H1 (cell line): ENCODE data around the gene ABCD4. TPM values are rescaled to one million over a fixed set of nuclear protein-coding genes. Genes with fewer than 3 reads are reported as not detected.

Experiments used
- CTCF ChIA-PET: fragments of 300-600 bp; sonication (Branson Sonifier 250); formaldehyde crosslinking; loops from one replicate; lab custom pipeline; 2021; ENCODE audit not compliant: partially characterized antibody; lab: Charles Lee
- POLR2A ChIA-PET: fragments of 300-600 bp; sonication (Branson Sonifier 250); formaldehyde crosslinking; loops from one replicate; lab custom pipeline; 2021; ENCODE audit warnings: inconsistent platforms; ENCODE audit not compliant: partially characterized antibody; lab: Charles Lee
- DNase-seq, 2 experiments: peaks; one replicate each; pipeline versions ENCODE4 v3.0.0 to v3.0.0-alpha.2; 2010 to 2022; ENCODE audit warnings: low spot score in 2 of 2, low read depth in 1 of 2, mixed read lengths in 1 of 2
- FAIRE-seq: peaks from 2 replicates; lab custom pipeline; 2011; peaks lifted over from hg19 to GRCh38; lab: Jason Lieb, UNC
- H2AFZ ChIP-seq: 2 replicates; pipeline ENCODE4 v1.8.1; 2012; ENCODE audit warnings: low read length, inconsistent platforms
- H2AK5ac ChIP-seq: 2 replicates; pipeline ENCODE4 v1.6.1; 2013; ENCODE audit warnings: low read depth, low read length
- H2BK120ac ChIP-seq: replicated peaks from 2 replicates; pipeline ENCODE3; 2013; ENCODE audit warnings: low read depth, low read length, inconsistent platforms
- H2BK12ac ChIP-seq: 2 replicates; pipeline ENCODE4 v1.6.1; 2013; ENCODE audit warnings: low read depth, low read length
- H2BK15ac ChIP-seq: 2 replicates; pipeline ENCODE4 v1.6.1; 2013; ENCODE audit warnings: low read length
- H2BK20ac ChIP-seq: 2 replicates; pipeline ENCODE4 v1.6.1; 2013; ENCODE audit warnings: low read length
- H2BK5ac ChIP-seq: 2 replicates; pipeline ENCODE4 v1.6.1; 2013; ENCODE audit warnings: low read depth, low read length
- H3K14ac ChIP-seq: 2 replicates; pipeline ENCODE4 v1.6.1; 2013; ENCODE audit warnings: inconsistent platforms; ENCODE audit not compliant: insufficient read length
- H3K18ac ChIP-seq: 2 replicates; pipeline ENCODE4 v1.6.1; 2013; ENCODE audit warnings: low read length; ENCODE audit errors: extremely low read depth
- H3K23ac ChIP-seq: 2 replicates; pipeline ENCODE4 v1.6.1; 2013; ENCODE audit warnings: inconsistent platforms; ENCODE audit not compliant: insufficient read length
- H3K23me2 ChIP-seq: 2 replicates; pipeline ENCODE4 v1.6.1; 2013; ENCODE audit warnings: low read depth, low read length
- H3K27ac ChIP-seq: 2 replicates; pipeline ENCODE4 v1.6.1; 2011; ENCODE audit warnings: low read depth, low read length, inconsistent platforms
- H3K27me3 ChIP-seq, 4 experiments: replicated peaks in 1 of 4; 1 replicate in 1 of 4; 2 replicates in 3 of 4; pipeline versions ENCODE4 v1.6.1 to v1.8.1; 2011 to 2013; ENCODE audit warnings: low read length in 3 of 4, mild to moderate bottlenecking in 3 of 4, inconsistent platforms in 2 of 4, mixed read lengths in 2 of 4, moderate library complexity in 1 of 4; ENCODE audit not compliant: control insufficient read depth in 3 of 4, insufficient read depth in 3 of 4; ENCODE audit errors: extremely low read depth in 1 of 4
- H3K36me3 ChIP-seq, 4 experiments: 2 replicates each; pipeline versions ENCODE4 v1.6.1 to v1.8.1; 2011 to 2013; ENCODE audit warnings: mild to moderate bottlenecking in 4 of 4, low read length in 3 of 4, moderate library complexity in 2 of 4, control low read depth in 1 of 4, inconsistent platforms in 1 of 4; ENCODE audit not compliant: insufficient read depth in 4 of 4, control insufficient read depth in 2 of 4
- H3K4ac ChIP-seq: replicated peaks from 2 replicates; pipeline ENCODE3; 2013; ENCODE audit warnings: low read length, low read depth, mixed read lengths, inconsistent platforms; ENCODE audit not compliant: insufficient read length
- H3K4me1 ChIP-seq, 4 experiments: replicated peaks in 1 of 4; 1 replicate in 1 of 4; 2 replicates in 3 of 4; pipeline versions ENCODE4 v1.6.1 to v1.8.1; 2011 to 2013; ENCODE audit warnings: low read length in 3 of 4, inconsistent platforms in 2 of 4, mixed read lengths in 1 of 4; ENCODE audit not compliant: insufficient read depth in 4 of 4, control insufficient read depth in 3 of 4
- H3K4me2 ChIP-seq, 2 experiments: 2 replicates each; pipeline versions ENCODE4 v1.6.1 to v1.8.1; 2011 to 2013; ENCODE audit warnings: low read depth in 2 of 2, low read length in 2 of 2, control low read depth in 1 of 2, inconsistent platforms in 1 of 2, mild to moderate bottlenecking in 1 of 2; ENCODE audit not compliant: insufficient read depth in 1 of 2
- H3K4me3 ChIP-seq, 4 experiments: fragments of 200-600, 300-600 bp in 1 of 4; sonication (generic), shearing (Covaris generic), sonication (Bioruptor Twin) in 1 of 4; 2 replicates each; pipeline versions ENCODE4 v1.5.1 to v1.8.1; 2011 to 2016; ENCODE audit warnings: low read length in 4 of 4, low read depth in 3 of 4, control low read depth in 2 of 4, inconsistent platforms in 2 of 4, mild to moderate bottlenecking in 2 of 4, mixed read lengths in 1 of 4, moderate library complexity in 1 of 4; ENCODE audit not compliant: insufficient read depth in 2 of 4; ENCODE audit errors: extremely low read depth in 1 of 4
- H3K56ac ChIP-seq: replicated peaks from 2 replicates; pipeline ENCODE3; 2013; ENCODE audit warnings: low read depth, mild to moderate bottlenecking, mixed read lengths, low read length, inconsistent platforms; ENCODE audit not compliant: insufficient read length
- H3K79me1 ChIP-seq: 2 replicates; pipeline ENCODE4 v1.6.1; 2013; ENCODE audit warnings: low read depth, low read length, control low read depth
- H3K79me2 ChIP-seq, 2 experiments: 2 replicates each; pipeline versions ENCODE4 v1.6.1 to v1.8.1; 2012 to 2013; ENCODE audit warnings: low read length in 2 of 2, mild to moderate bottlenecking in 2 of 2, inconsistent platforms in 1 of 2; ENCODE audit not compliant: insufficient read depth in 2 of 2, control insufficient read depth in 1 of 2
- H3K9ac ChIP-seq, 4 experiments: replicated peaks in 1 of 4; 1 replicate in 1 of 4; 2 replicates in 3 of 4; pipeline versions ENCODE4 v1.6.1 to v1.8.1; 2011 to 2013; ENCODE audit warnings: low read depth in 3 of 4, low read length in 3 of 4, control low read depth in 2 of 4, mild to moderate bottlenecking in 2 of 4, moderate library complexity in 2 of 4, inconsistent platforms in 1 of 4; ENCODE audit errors: extremely low read depth in 1 of 4
- H3K9me3 ChIP-seq, 2 experiments: 2 replicates each; pipeline versions ENCODE4 v1.6.1 to v1.8.1; 2012 to 2013; ENCODE audit warnings: mild to moderate bottlenecking in 2 of 2, moderate library complexity in 2 of 2, control low read depth in 1 of 2, inconsistent platforms in 1 of 2, low read depth in 1 of 2, low read length in 1 of 2, mixed read lengths in 1 of 2; ENCODE audit not compliant: insufficient read depth in 2 of 2
- H4K20me1 ChIP-seq, 2 experiments: replicated peaks in 1 of 2; 2 replicates each; pipeline versions ENCODE3 to v1.8.1; 2011 to 2013; ENCODE audit warnings: inconsistent platforms in 2 of 2, low read length in 2 of 2, mild to moderate bottlenecking in 1 of 2; ENCODE audit not compliant: insufficient read depth in 2 of 2, control insufficient read depth in 1 of 2
- H4K5ac ChIP-seq: 2 replicates; pipeline ENCODE4 v1.6.1; 2013; ENCODE audit warnings: low read length, low read depth, mixed read lengths, inconsistent platforms; ENCODE audit not compliant: insufficient read length
- H4K8ac ChIP-seq: 2 replicates; pipeline ENCODE4 v1.8.0; 2013; ENCODE audit warnings: mild to moderate bottlenecking, moderate library complexity, low read length, inconsistent platforms; ENCODE audit not compliant: insufficient read depth; ENCODE audit errors: extremely low read depth
- H4K91ac ChIP-seq: replicated peaks from 2 replicates; pipeline ENCODE3; 2013; ENCODE audit warnings: low read length, mixed read lengths, inconsistent platforms; ENCODE audit not compliant: insufficient read length
- ASH2L ChIP-seq: fragments of 200-600, 300-600 bp; sonication (generic); IDR thresholded peaks from one replicate; pipeline ENCODE4 v1.7.1; 2017; ENCODE audit warnings: low read length
- GTF2F1 ChIP-seq: IDR thresholded peaks from 2 replicates; pipeline ENCODE4 v1.6.1; 2012; ENCODE audit warnings: low read depth, low read length, improper control_type of control experiment, borderline replicate concordance
- HDAC6 ChIP-seq: IDR thresholded peaks from one replicate; pipeline ENCODE4 v1.7.1; 2012; ENCODE audit warnings: low read depth, mild to moderate bottlenecking, inconsistent platforms, low read length, moderate library complexity
- JUN ChIP-seq: IDR thresholded peaks from 2 replicates; pipeline ENCODE4 v1.6.1; 2011; ENCODE audit warnings: low read depth, mild to moderate bottlenecking, improper control_type of control experiment, low read length
- KDM1A ChIP-seq: fragments of 200-600, 300-600 bp; sonication (generic); IDR thresholded peaks from 2 replicates; pipeline ENCODE4 v1.7.1; 2016; ENCODE audit warnings: mild to moderate bottlenecking, low read length, borderline replicate concordance
- MAFK ChIP-seq: IDR thresholded peaks from 2 replicates; pipeline ENCODE4 v1.6.1; 2012; ENCODE audit warnings: low read depth, mild to moderate bottlenecking, improper control_type of control experiment, low read length
- NRF1 ChIP-seq: IDR thresholded peaks from 2 replicates; pipeline ENCODE4 v1.6.1; 2011; ENCODE audit warnings: mild to moderate bottlenecking, low read depth, low read length, improper control_type of control experiment
- PHF8 ChIP-seq: fragments of 200-600 bp; sonication (generic); conservative IDR thresholded peaks from 2 replicates; pipeline ENCODE4 v1.7.1; 2012; ENCODE audit warnings: low read depth, mild to moderate bottlenecking, inconsistent platforms, low read length, moderate library complexity
- RXRA ChIP-seq: IDR thresholded peaks from 2 replicates; pipeline ENCODE4 v1.6.1; 2011; ENCODE audit warnings: low read depth, mild to moderate bottlenecking, low read length, moderate library complexity; ENCODE audit not compliant: insufficient read depth
- SIRT6 ChIP-seq: IDR thresholded peaks from one replicate; pipeline ENCODE4 v1.7.1; 2012; ENCODE audit warnings: low read length, inconsistent platforms
- SP4 ChIP-seq: IDR thresholded peaks from 2 replicates; pipeline ENCODE4 v1.6.1; 2012; ENCODE audit warnings: low read length, inconsistent platforms
- SRF ChIP-seq: IDR thresholded peaks from 2 replicates; pipeline ENCODE4 v1.6.1; 2011; ENCODE audit warnings: mild to moderate bottlenecking, low read depth, low read length, moderate library complexity
- TBP ChIP-seq: IDR thresholded peaks from 2 replicates; pipeline ENCODE4 v1.6.1; 2011; ENCODE audit warnings: low read depth, low read length, improper control_type of control experiment
- ZNF274 ChIP-seq: IDR thresholded peaks from 2 replicates; pipeline ENCODE4 v1.7.0; 2012; ENCODE audit warnings: low read length, borderline replicate concordance; ENCODE audit errors: extremely low read depth
- WGBS, 2 experiments: shearing (Covaris generic) in 1 of 2; methylation state at CpG; one replicate each; pipeline versions ENCODE4 v1.1.6 to v1.1.7; 2013 to 2015; ENCODE audit warnings: low lambda C conversion rate in 2 of 2, mixed read lengths in 2 of 2, inconsistent platforms in 1 of 2, low coverage in 1 of 2, missing lambda C conversion rate in 1 of 2; ENCODE audit not compliant: insufficient replicate concordance in 2 of 2, insufficient coverage in 1 of 2, insufficient read length in 1 of 2; ENCODE audit errors: extremely low coverage in 1 of 2, missing lambda C conversion rate in 1 of 2; 5-methylcytosine and 5-hydroxymethylcytosine counted together
- polyA plus RNA-seq, 7 experiments: library from polyadenylated mRNA; depleted of rRNA in 3 of 7; stranded (reverse) in 5 of 7; unstranded in 2 of 7; fragments of >200 nt in 5 of 7; fragments of 200-250 nt in 2 of 7; gene quantifications; 1 replicate in 5 of 7; 2 replicates in 1 of 7; 4 replicates in 1 of 7; pipeline versions ENCODE4 v1.2.1 to v1.2.3, GENCODE V29; 2011 to 2013; ENCODE audit warnings: missing spikeins in 2 of 7, mixed read lengths in 2 of 7
- total RNA-seq: library from RNA; stranded (reverse); fragmentation: NEBNext Ultra II Directional; extraction: Animal tissue kit (Norgen Biotek cat#: 25700); gene quantifications from 2 replicates; pipeline ENCODE4 v1.2.1, GENCODE V29; 2021

ABCD4 gene
- total and polyA plus RNA-seq, 2 of the 8 experiments (the other 6 are each of a cell fraction or from before 2014, with no cell fraction given), result 47.9 to 97.7 TPM

- 91% methylated on average over 29 of the region's 29 CpGs; no CpG with 5 or more reads in 1 of the 2 experiments for WGBS, 2 experiments
- H3K79me1 ChIP-seq, result no peaks in the 10 kb centered on the region
- H2AK5ac ChIP-seq, result no peak overlapping the region
- FAIRE-seq, result no peak
- no peak overlapping the region for H4K5ac ChIP-seq
- H3K18ac ChIP-seq, result no peak overlapping the region
- no peak overlapping the region for H3K27ac ChIP-seq
- H3K4me1 ChIP-seq, result no peaks in the 10 kb centered on the region; a peak in 1 of 7 replicates
- no peak overlapping the region for H3K23ac ChIP-seq
- H3K4me3 ChIP-seq, result no peak overlapping the region
- no peak overlapping the region for H3K9ac ChIP-seq
- no peak overlapping the region for H3K14ac ChIP-seq
- no peaks in the 10 kb centered on the region for H3K36me3 ChIP-seq
- H3K27me3 ChIP-seq, result peaks cover 3 to 18% (median 17%) of the 10 kb centered on the region in 4 experiments
- H3K9me3 ChIP-seq, result no peaks in the 10 kb centered on the region
- no peak overlapping the region for H3K4ac ChIP-seq
- H2BK120ac ChIP-seq, result no peak overlapping the region
- peaks cover 8% of the 10 kb centered on the region; the same call in 1 of the 2 replicates for H3K23me2 ChIP-seq
- H3K4me2 ChIP-seq, result no peak overlapping the region
- CTCF ChIA-PET, result interaction anchor here (0.7 to 9.9 kb wide), 5 partner anchors 18 to 145 kb away, joined by 3 to 122 read pairs (median 4); partner anchors contain the start of gene VSX2
- H2AFZ ChIP-seq, result no peak overlapping the region
- H2BK15ac ChIP-seq, result no peak overlapping the region
- no peak overlapping the region for H2BK5ac ChIP-seq
- H3K56ac ChIP-seq, result no peak overlapping the region
- no peaks in the 10 kb centered on the region for H3K79me2 ChIP-seq
- TF ChIP-seq TBP (no peak), JUN (no peak), ASH2L (no peak), RXRA (no peak), SP4 (no peak), MAFK (no peak), NRF1 (no peak), HDAC6 (no peak), SRF (no peak), ZNF274 (no peak), SIRT6 (no peak), PHF8 (no peak), KDM1A (no peak), GTF2F1 (no peak)
- H4K20me1 ChIP-seq, result no peaks in the 10 kb centered on the region
- no peak overlapping the region for H4K91ac ChIP-seq
- no peak overlapping the region for H2BK20ac ChIP-seq
- DNase-seq, result no peak
- POLR2A ChIA-PET, result interaction anchor here (0.7 to 1.1 kb wide), 2 partner anchors 9 to 15 kb away, joined by 3 read pairs; no protein-coding TSS in a partner anchor
- H4K8ac ChIP-seq, result no peak overlapping the region
- no peak overlapping the region for H2BK12ac ChIP-seq
Measured at GRCh38 chr14:74260525-74261233, 42.1 kb downstream of the ABCD4 start.
